ENCODE data around the gene ANKS1A.
"Not testable (repeated sequence)": the region's sequence is repeated elsewhere in the genome, so short reads cannot be mapped to it uniquely, and the experiment has no call there.

ANKS1A gene

DNA sequence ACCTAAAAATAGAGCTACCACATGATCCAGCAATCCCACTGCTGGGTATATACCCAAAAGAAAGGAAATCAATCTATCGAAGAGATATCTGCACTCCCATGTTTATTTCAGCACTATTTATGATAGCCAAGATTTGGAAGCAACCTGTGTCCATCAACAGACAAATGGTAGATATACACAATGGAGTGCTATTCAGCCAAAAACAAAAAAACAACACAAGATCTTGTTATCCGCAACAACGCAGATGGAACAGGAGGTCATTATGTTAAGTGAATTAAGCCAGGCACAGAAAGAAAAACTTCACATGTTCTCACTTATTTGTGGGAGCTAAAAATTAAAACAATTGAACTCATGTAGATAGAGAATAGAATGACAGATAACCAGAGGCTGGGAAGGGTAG is 249.1 kb downstream of the ANKS1A start:
- DNase-seq, result not testable (repeated sequence)

DNA sequence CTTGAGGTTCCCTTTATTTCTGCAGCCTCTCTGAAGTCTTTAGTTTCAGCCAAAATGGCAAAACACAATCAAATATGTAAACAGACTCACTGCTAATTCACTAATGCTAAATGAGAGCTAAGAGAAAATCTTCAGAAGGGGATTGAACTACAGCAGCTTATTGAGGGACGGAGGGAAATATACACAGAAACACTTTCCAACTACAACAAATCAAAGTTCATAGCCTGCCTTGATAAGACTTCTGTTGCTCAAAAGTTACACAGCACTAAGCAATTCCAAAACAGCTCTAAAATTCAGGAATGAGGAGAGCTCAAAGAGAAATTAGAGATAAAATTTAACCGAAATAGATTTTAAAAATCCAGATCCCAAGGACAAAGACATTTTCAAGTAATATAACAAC is 250.4 kb downstream of the ANKS1A start:
- no peak for DNase-seq

DNA sequence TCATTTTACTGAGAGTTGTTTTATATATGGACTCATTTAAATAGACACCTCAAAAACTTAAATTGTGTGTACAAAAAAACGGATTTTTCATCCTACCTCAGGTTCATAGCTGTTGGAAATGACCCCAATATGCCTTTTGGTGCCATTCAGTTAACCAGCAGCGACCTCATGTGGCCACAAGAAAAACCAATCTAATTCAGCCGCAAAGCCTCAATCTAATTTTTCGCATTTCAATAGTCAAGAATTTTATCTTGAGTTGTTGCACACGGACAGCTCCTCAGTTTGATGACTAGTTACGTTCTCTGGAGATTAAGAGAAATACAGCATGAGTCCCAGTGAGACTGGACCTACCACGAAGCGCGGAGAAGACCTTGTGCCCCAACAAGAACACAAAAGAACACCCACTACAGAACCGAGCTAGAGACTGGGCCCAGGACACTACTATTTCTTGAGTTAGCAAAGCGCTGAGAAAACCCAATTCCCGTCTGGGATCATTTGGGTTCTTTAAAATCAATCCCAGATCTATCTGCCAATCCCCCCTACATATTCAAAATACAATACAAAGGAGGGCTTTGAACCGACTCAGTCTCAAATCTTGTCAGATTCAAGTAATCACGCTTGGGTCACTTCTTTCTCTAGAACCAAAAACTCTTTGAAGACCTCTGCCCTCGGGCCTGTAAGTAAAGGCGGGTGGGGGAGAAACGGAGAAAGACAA is 251.0 kb downstream of the ANKS1A start:
- peak; percentile 11 to 73 for DNase-seq

DNA sequence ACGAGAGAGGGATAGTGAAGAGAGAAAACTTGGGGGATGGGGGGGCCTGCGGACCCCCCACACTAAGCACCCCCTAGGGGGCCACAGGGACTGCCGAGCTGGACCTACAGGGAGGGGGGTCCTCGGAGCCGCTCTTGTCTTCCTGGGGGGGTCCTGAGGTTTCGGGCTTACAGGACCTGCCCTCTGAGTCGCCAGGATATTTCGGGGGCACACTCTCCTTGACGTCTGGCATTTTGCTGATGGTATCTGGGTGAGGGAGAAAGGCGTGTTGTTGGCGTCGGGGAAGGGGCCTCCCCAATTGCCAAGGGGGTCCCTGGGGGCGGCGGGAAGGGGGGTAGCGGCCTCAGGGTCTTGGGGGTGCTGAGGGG is 251.6 kb downstream of the ANKS1A start:
- DNase-seq, result no peak

All from NCI-H526 (cell line).